GM19467 (cell line): ENCODE measurements around the gene SORL1.
A peak's percentile ranks its signal among the peaks of the same experiment; 100 is the strongest.

ENCODE experiments used
- ATAC-seq: cut with Tn5 transposase; IDR thresholded peaks from one replicate; pipeline ENCODE4 v1.9.1; 2021; ENCODE audit warnings: mild to moderate bottlenecking, moderate library complexity; ENCODE audit not compliant: unreplicated experiment

Gene SORL1

GRCh38 chr11:121451178-121451985 lies 732 bp upstream of the SORL1 start:
- peak; percentile 2 for ATAC-seq

GRCh38 chr11:121452609-121453150 lies 566 bp downstream of the SORL1 start, which contains the start of gene SORL1-AS1:
TSS of gene SORL1-AS1 (minus strand) at chr11:121452967.
- ATAC-seq, result peak; percentile 25

- no peak for ATAC-seq
Observed at GRCh38 chr11:121453589-121454299, 1.6 kb downstream of the SORL1 start.

- ATAC-seq, result no peak
Observed at GRCh38 chr11:121455115-121455514, 3.0 kb downstream of the SORL1 start.

GRCh38 chr11:121456151-121456550 lies 4.0 kb downstream of the SORL1 start:
- no peak for ATAC-seq

- no peak for ATAC-seq
Observed at GRCh38 chr11:121456816-121457431, 4.8 kb downstream of the SORL1 start.

GRCh38 chr11:121458551-121458950 lies 6.4 kb downstream of the SORL1 start:
- ATAC-seq, result no peak

- no peak for ATAC-seq
Observed at GRCh38 chr11:121459413-121460017, 7.4 kb downstream of the SORL1 start.

- no peak for ATAC-seq
Observed at GRCh38 chr11:121460941-121461514, 8.9 kb downstream of the SORL1 start.

GRCh38 chr11:121461843-121462242 lies 9.7 kb downstream of the SORL1 start:
- no peak for ATAC-seq

GRCh38 chr11:121463689-121464335 lies 11.7 kb downstream of the SORL1 start:
- no peak for ATAC-seq

GRCh38 chr11:121464352-121464946 lies 12.3 kb downstream of the SORL1 start:
- peak; percentile 49 for ATAC-seq

GRCh38 chr11:121465709-121466062 lies 13.6 kb downstream of the SORL1 start:
- ATAC-seq, result no peak

GRCh38 chr11:121466063-121466794 lies 14.1 kb downstream of the SORL1 start:
- no peak for ATAC-seq

- ATAC-seq, result no peak
Observed at GRCh38 chr11:121467471-121467870, 15.4 kb downstream of the SORL1 start.

GRCh38 chr11:121467965-121468364 lies 15.9 kb downstream of the SORL1 start:
- peak; percentile 46 for ATAC-seq

- no peak for ATAC-seq
Observed at GRCh38 chr11:121469910-121470309, 17.8 kb downstream of the SORL1 start.

- no peak for ATAC-seq
Observed at GRCh38 chr11:121471167-121471566, 19.1 kb downstream of the SORL1 start.

GRCh38 chr11:121472312-121472711 lies 20.2 kb downstream of the SORL1 start:
- no peak for ATAC-seq
